Measurements from ENCODE around the gene NLK.
"Not testable (repeated sequence)": the region's sequence is repeated elsewhere in the genome, so short reads cannot be mapped to it uniquely, and the experiment has no call there.

Gene NLK

GRCh38 chr17:28029044-28029443 is 13.4 kb upstream of the NLK start:
- TF ChIP-seq CTCF (IDR thresholded peaks at IDR 0.05), result no peak
- no peak overlapping the region for H3K4me3 ChIP-seq
- H3K27ac ChIP-seq, result no peak overlapping the region
- no peak for DNase-seq (ENCODE audit: low spot score)

- no peak for DNase-seq (ENCODE audit: low spot score)
- no peak for TF ChIP-seq CTCF (IDR thresholded peaks at IDR 0.05)
- H3K27ac ChIP-seq, result no peak overlapping the region
- no peak overlapping the region for H3K4me3 ChIP-seq
Measured at GRCh38 chr17:28030386-28030785, 12.1 kb upstream of the NLK start.

- Histone ChIP-seq H3K4me3 (no peak overlapping the region), H3K27ac (no peak overlapping the region)
- no peak for DNase-seq (ENCODE audit: low spot score)
- no peak for TF ChIP-seq CTCF (IDR thresholded peaks at IDR 0.05)
Measured at GRCh38 chr17:28031174-28031573, 11.3 kb upstream of the NLK start.

- TF ChIP-seq CTCF (IDR thresholded peaks at IDR 0.05), result no peak
- Histone ChIP-seq H3K4me3 (no peak overlapping the region), H3K27ac (peak overlapping the region in 1 of 2 donors; percentile 47)
- no peak for DNase-seq (ENCODE audit: low spot score)
Measured at GRCh38 chr17:28033972-28034714, 8.3 kb upstream of the NLK start.

GRCh38 chr17:28035452-28035851 is 7.0 kb upstream of the NLK start:
- H3K27ac ChIP-seq; H3K4me3 ChIP-seq; DNase-seq (ENCODE audit: low spot score): not testable (repeated sequence)

- H3K4me3 ChIP-seq; H3K27ac ChIP-seq; DNase-seq (ENCODE audit: low spot score): not testable (repeated sequence)
Measured at GRCh38 chr17:28035884-28036283, 6.6 kb upstream of the NLK start.

- no peak for DNase-seq (ENCODE audit: low spot score)
Measured at GRCh38 chr17:28038802-28039201, 3.7 kb upstream of the NLK start.

More at GRCh38 chr17:28038802-28039201, 3.7 kb upstream of the NLK start:
- TF ChIP-seq CTCF (IDR thresholded peaks at IDR 0.05), result no peak
- no peak overlapping the region for H3K27ac ChIP-seq
- no peak overlapping the region for H3K4me3 ChIP-seq

Data from coronary artery (tissue), 2 donors.